A673 (cell line): Measurements from ENCODE around the gene CYSLTR2. TPM values are rescaled to one million over a fixed set of nuclear protein-coding genes. Genes with fewer than 3 reads are reported as not detected.

Experiments used
- BruUV-seq: library from RNA; stranded (reverse); fragments of 400-500 nt; replicated peaks from 2 replicates; lab custom pipeline; 2021; lab: Mats Ljungman, UMichigan
- CTCF ChIA-PET: fragments of 300-600 bp; sonication (Branson Sonifier 250); formaldehyde crosslinking; loops from one replicate; lab custom pipeline; 2022; ENCODE audit warnings: antibody characterized with exemption; lab: Charles Lee
- POLR2A ChIA-PET: fragments of 300-600 bp; sonication (Branson Sonifier 250); formaldehyde crosslinking; loops from one replicate; lab custom pipeline; 2022; ENCODE audit warnings: antibody characterized with exemption; ENCODE audit not compliant: low non-redundant PET; lab: Charles Lee
- DNase-seq: peaks from one replicate; pipeline ENCODE4 v3.0.0-alpha.2; 2015; ENCODE audit warnings: low spot score
- H3K27ac ChIP-seq: fragments of 200-600 bp; sonication (generic); 2 replicates; pipeline ENCODE4 v1.5.1; 2016; ENCODE audit warnings: mixed run types, low read depth, mild to moderate bottlenecking, mixed read lengths, antibody characterized with exemption, low read length; ENCODE audit not compliant: poor library complexity, severe bottlenecking
- H3K27me3 ChIP-seq: fragments of 200-600 bp; sonication (generic); replicated peaks from 2 replicates; pipeline ENCODE4 v1.6.1; 2017; ENCODE audit warnings: mixed run types, low read depth, mild to moderate bottlenecking, mixed read lengths, antibody characterized with exemption, low read length; ENCODE audit not compliant: insufficient read depth, poor library complexity
- H3K36me3 ChIP-seq: fragments of 200-600 bp; sonication (generic); 2 replicates; pipeline ENCODE4 v1.6.1; 2016; ENCODE audit warnings: mixed run types, mild to moderate bottlenecking, mixed read lengths, antibody characterized with exemption, low read length; ENCODE audit not compliant: insufficient read depth, poor library complexity, severe bottlenecking
- H3K4me1 ChIP-seq: fragments of 200-600 bp; sonication (generic); 2 replicates; pipeline ENCODE4 v1.6.1; 2017; ENCODE audit warnings: mixed run types, mild to moderate bottlenecking, mixed read lengths, antibody characterized with exemption, low read length; ENCODE audit not compliant: insufficient read depth, poor library complexity, severe bottlenecking
- H3K4me3 ChIP-seq: fragments of 200-600 bp; sonication (generic); 2 replicates; pipeline ENCODE4 v1.5.1; 2016; ENCODE audit warnings: low read depth, mixed run types, mild to moderate bottlenecking, mixed read lengths, low read length; ENCODE audit not compliant: poor library complexity, severe bottlenecking
- H3K9me3 ChIP-seq: fragments of 200-600 bp; sonication (generic); 2 replicates; pipeline ENCODE4 v1.6.1; 2016; ENCODE audit warnings: mixed run types, low read depth, mild to moderate bottlenecking, mixed read lengths, antibody characterized with exemption, low read length; ENCODE audit not compliant: poor library complexity, severe bottlenecking
- EZH2 ChIP-seq: fragments of 200-600 bp; sonication (generic); IDR thresholded peaks from 2 replicates; pipeline ENCODE4 v1.6.1; 2017; ENCODE audit warnings: borderline replicate concordance, low read depth, mild to moderate bottlenecking, mixed read lengths, antibody characterized with exemption, low read length; ENCODE audit not compliant: poor library complexity, severe bottlenecking
- intact Hi-C: fragments of 100-400 bp; cut with micrococcal nuclease; formaldehyde crosslinking; loops from one replicate; pipeline ENCODE4 v1.10.0; 2022; ENCODE audit not compliant: unreplicated experiment
- total RNA-seq: library from RNA; stranded (reverse); gene quantifications from 2 replicates; pipeline ENCODE4 v1.2.3, GENCODE V29; 2021
- TF ChIP-seq, protein P1 (sequence below): fragments of 300-800, 200-600 bp; sonication (generic); conservative IDR thresholded peaks from 2 replicates; pipeline ENCODE4 v1.5.1; 2017; ENCODE audit warnings: low read depth, mild to moderate bottlenecking, antibody characterized with exemption, low read length, moderate library complexity, mixed read lengths

The CYSLTR2 gene
- total RNA-seq, 1 experiment from 2014 or later, result not detected

DNA sequence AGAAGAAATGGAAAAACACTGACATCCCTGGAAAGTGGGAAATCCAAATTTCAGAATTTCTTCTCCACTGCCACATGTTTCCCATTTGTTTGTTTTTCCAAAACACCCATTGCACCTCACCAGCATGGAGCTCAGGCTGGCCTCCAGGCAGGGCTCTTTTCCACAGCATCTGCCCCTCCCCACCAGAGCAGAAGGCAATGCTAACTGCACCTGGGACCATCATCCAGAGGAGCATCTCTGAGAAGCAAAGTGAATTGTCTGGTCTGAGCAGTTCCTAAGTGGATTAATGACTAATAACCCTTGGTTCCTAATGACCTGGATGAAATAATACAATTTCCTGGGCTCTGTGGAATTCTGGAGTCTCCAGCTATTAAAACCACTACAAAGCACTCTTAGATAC lies 8.8 kb upstream of the CYSLTR2 start:
- H3K27ac ChIP-seq, result no peak overlapping the region
- DNase-seq, result no peak
- intact Hi-C loops, result no loop called here
- no peaks in the 10 kb centered on the region for H3K4me1 ChIP-seq
- POLR2A ChIA-PET, result no interaction called here
- CTCF ChIA-PET, result no interaction called here
- H3K4me3 ChIP-seq, result no peak overlapping the region
- no peaks in the 10 kb centered on the region for H3K27me3 ChIP-seq
- no TSS peak for BruUV-seq
- no peaks in the 10 kb centered on the region for H3K9me3 ChIP-seq
- TF ChIP-seq, protein P1, sequence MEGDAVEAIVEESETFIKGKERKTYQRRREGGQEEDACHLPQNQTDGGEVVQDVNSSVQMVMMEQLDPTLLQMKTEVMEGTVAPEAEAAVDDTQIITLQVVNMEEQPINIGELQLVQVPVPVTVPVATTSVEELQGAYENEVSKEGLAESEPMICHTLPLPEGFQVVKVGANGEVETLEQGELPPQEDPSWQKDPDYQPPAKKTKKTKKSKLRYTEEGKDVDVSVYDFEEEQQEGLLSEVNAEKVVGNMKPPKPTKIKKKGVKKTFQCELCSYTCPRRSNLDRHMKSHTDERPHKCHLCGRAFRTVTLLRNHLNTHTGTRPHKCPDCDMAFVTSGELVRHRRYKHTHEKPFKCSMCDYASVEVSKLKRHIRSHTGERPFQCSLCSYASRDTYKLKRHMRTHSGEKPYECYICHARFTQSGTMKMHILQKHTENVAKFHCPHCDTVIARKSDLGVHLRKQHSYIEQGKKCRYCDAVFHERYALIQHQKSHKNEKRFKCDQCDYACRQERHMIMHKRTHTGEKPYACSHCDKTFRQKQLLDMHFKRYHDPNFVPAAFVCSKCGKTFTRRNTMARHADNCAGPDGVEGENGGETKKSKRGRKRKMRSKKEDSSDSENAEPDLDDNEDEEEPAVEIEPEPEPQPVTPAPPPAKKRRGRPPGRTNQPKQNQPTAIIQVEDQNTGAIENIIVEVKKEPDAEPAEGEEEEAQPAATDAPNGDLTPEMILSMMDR, result no peak
- no peak for TF ChIP-seq EZH2
- no peaks in the 10 kb centered on the region for H3K36me3 ChIP-seq

GRCh38 chr13:48645845-48646244 lies 7.9 kb upstream of the CYSLTR2 start:
- no peak overlapping the region for H3K27ac ChIP-seq
- H3K27me3 ChIP-seq, result no peaks in the 10 kb centered on the region
- H3K36me3 ChIP-seq, result no peaks in the 10 kb centered on the region
- DNase-seq, result no peak
- no peak overlapping the region for H3K4me3 ChIP-seq
- POLR2A ChIA-PET, result no interaction called here
- no TSS peak for BruUV-seq
- CTCF ChIA-PET, result interaction anchor here (0.7 kb wide), 1 partner anchor 86 kb away, joined by 3 read pairs; no protein-coding TSS in a partner anchor
- intact Hi-C loops, result no loop called here
- no peaks in the 10 kb centered on the region for H3K9me3 ChIP-seq
- no peak for TF ChIP-seq EZH2
- TF ChIP-seq, protein P1, result no peak
- no peaks in the 10 kb centered on the region for H3K4me1 ChIP-seq

DNA sequence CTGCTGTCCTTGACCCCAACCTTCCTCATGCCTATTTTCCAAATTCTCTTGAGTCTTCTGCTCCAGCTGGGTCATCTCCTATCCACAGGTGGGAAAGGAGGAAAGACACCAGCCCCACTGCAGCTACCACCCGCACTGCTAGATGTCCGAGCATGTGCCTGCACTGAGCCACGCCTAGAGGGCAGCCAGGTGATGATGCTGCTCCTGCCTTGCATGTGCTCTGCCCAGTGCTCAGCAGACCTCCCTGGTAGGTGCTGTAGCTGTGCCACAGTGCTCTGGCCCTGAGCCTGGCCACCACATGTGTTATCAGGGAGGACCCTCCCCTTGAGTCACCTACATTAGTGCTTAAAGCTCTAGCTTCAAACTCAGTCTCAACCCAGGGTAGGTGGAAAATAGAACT lies 6.9 kb upstream of the CYSLTR2 start:
- TF ChIP-seq EZH2, result no peak
- Histone ChIP-seq H3K36me3 (no peaks in the 10 kb centered on the region), H3K9me3 (no peaks in the 10 kb centered on the region), H3K4me3 (no peak overlapping the region), H3K4me1 (no peaks in the 10 kb centered on the region), H3K27ac (no peak overlapping the region), H3K27me3 (no peaks in the 10 kb centered on the region)
- ChIA-PET POLR2A (no interaction called here), CTCF (no interaction called here)
- no TSS peak for BruUV-seq
- intact Hi-C loops, result no loop called here
- DNase-seq, result no peak

GRCh38 chr13:48647625-48648024 lies 6.1 kb upstream of the CYSLTR2 start:
- Histone ChIP-seq H3K4me1 (no peaks in the 10 kb centered on the region), H3K27ac (no peak overlapping the region), H3K4me3 (no peak overlapping the region), H3K9me3 (no peaks in the 10 kb centered on the region), H3K27me3 (no peaks in the 10 kb centered on the region), H3K36me3 (no peaks in the 10 kb centered on the region)
- ChIA-PET POLR2A (no interaction called here), CTCF (no interaction called here)
- no peak for DNase-seq
- TF ChIP-seq, protein P1, result no peak
- TF ChIP-seq EZH2, result no peak
- no TSS peak for BruUV-seq
- intact Hi-C loops, result no loop called here
